Transverse colon (tissue), 4 donors: ENCODE results near the gene DEPDC4. TPM values are rescaled to one million over a fixed set of nuclear protein-coding genes. Genes with fewer than 3 reads are reported as not detected.

Experiments
- DNase-seq: peaks from one replicate; pipeline ENCODE4 v3.0.0-alpha.2; 2019
- H3K27ac ChIP-seq, 4 donors: fragments of 200-600 bp; sonication (generic); 2 replicates each; pipeline ENCODE4 v1.5.1; 2016 to 2018; ENCODE audit warnings: inconsistent platforms in 4 of 4
- H3K27me3 ChIP-seq: fragments of 200-600 bp; sonication (generic); 2 replicates; pipeline ENCODE4 v1.5.1; 2017; ENCODE audit warnings: inconsistent platforms
- H3K36me3 ChIP-seq, 4 donors: fragments of 200-600 bp; sonication (generic); 2 replicates each; pipeline ENCODE4 v1.5.1; 2017 to 2019; ENCODE audit warnings: inconsistent platforms in 4 of 4
- H3K4me1 ChIP-seq, 4 donors: fragments of 200-600 bp; sonication (generic); 2 replicates each; pipeline ENCODE4 v1.5.1; 2017 to 2020; ENCODE audit warnings: inconsistent platforms in 4 of 4
- H3K4me3 ChIP-seq, 4 donors: fragments of 200-600 bp; sonication (generic); 1 replicate in 1 of 4; 2 replicates in 3 of 4; pipeline versions ENCODE4 v1.5.1 to v1.6.1; 2017 to 2019; ENCODE audit warnings: inconsistent platforms in 4 of 4
- H3K9me3 ChIP-seq, 2 donors: fragments of 200-600 bp; sonication (generic); 2 replicates each; pipeline ENCODE4 v1.5.1; 2017 to 2019; ENCODE audit warnings: inconsistent platforms in 2 of 2
- EP300 ChIP-seq: sonication (generic); formaldehyde crosslinking; IDR thresholded peaks from one replicate; pipeline ENCODE4 v1.6.1; 2017; ENCODE audit warnings: antibody characterized with exemption, low read depth
- POLR2A ChIP-seq: fragments of 450-650 bp; IDR thresholded peaks from one replicate; pipeline ENCODE4 v1.6.1; 2016; ENCODE audit warnings: antibody characterized with exemption, mild to moderate bottlenecking, moderate library complexity
- POLR2AphosphoS5 ChIP-seq, 3 donors: sonication (generic); formaldehyde crosslinking; IDR thresholded peaks; one replicate each; pipeline ENCODE4 v1.6.1; 2016; ENCODE audit warnings: antibody characterized with exemption in 3 of 3
- WGBS, 2 donors: methylation state at CpG; one replicate each; pipeline ENCODE4 v1.1.5; 2018; ENCODE audit warnings: low coverage in 1 of 2; 5-methylcytosine and 5-hydroxymethylcytosine counted together
- in situ Hi-C, 4 donors: fragments of 200-750 bp; cut with MboI; loops; one replicate each; pipeline versions ENCODE4 v1.15.0 to v1.15.1; 2017; ENCODE audit warnings: low sequenced_read_pairs in 3 of 4, low pct_ligation_motif_present in 1 of 4, low pct_unique_long_range_greater_than_20kb in 1 of 4
- intact Hi-C: fragments of 100-400 bp; cut with DNase I; formaldehyde crosslinking; loops from one replicate; pipeline ENCODE4 v1.15.1; 2023; ENCODE audit warnings: low total_unique reads
- total RNA-seq, 4 donors: library from RNA; depleted of rRNA; stranded (reverse); fragments of >200 nt; gene quantifications; one replicate each; pipeline ENCODE4 v1.1.0, GENCODE V29; 2016
- TF ChIP-seq, protein P1 (sequence below), 5 experiments: fragments of 200-600 bp in 3 of 5; fragments of 450-650 bp in 2 of 5; sonication (generic) in 3 of 5; IDR thresholded peaks; 1 replicate in 2 of 5; 2 replicates in 3 of 5; pipeline ENCODE4 v1.5.1; 2016 to 2017; ENCODE audit warnings: antibody characterized with exemption in 5 of 5, inconsistent platforms in 3 of 5, mild to moderate bottlenecking in 2 of 5, moderate library complexity in 1 of 5

DEPDC4 gene
- total RNA-seq, 4 donors from 2014 or later = 0.55 to 1.00 (median 0.95) TPM; not detected in 1

DNA sequence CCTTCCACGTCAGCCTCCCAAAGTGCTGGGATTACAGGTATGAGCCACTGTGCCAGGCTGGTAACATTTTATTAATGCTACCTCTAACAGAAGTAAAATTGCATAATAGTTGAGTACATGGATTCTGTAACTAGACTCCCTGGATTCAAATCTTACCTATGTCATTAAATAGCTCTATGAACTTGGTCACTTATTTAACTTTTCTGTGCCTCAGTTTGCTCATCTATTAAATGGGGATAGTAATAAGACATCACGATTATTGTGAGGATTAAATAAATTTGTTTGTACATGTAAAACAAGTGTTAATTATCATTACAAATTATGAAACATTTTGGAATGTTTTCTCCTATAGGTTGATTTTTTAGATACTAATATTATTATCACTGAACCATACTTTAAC is 59.6 kb downstream of the DEPDC4 start:
- intact Hi-C loops (loop anchor here (5.0 kb wide), 1 partner anchor 645 kb away; no protein-coding TSS in a partner anchor), in situ Hi-C loops (no loop called here)
- Histone ChIP-seq H3K9me3 (no peaks in the 10 kb centered on the region), H3K27ac (no peak overlapping the region), H3K36me3 (peaks cover 0 to 62% (median 23%) of the 10 kb centered on the region in 4 donors), H3K27me3 (no peaks in the 10 kb centered on the region), H3K4me3 (no peak overlapping the region), H3K4me1 (peaks cover 0 to 10% (median 0%) of the 10 kb centered on the region in 4 donors)
- TF ChIP-seq, protein P1, sequence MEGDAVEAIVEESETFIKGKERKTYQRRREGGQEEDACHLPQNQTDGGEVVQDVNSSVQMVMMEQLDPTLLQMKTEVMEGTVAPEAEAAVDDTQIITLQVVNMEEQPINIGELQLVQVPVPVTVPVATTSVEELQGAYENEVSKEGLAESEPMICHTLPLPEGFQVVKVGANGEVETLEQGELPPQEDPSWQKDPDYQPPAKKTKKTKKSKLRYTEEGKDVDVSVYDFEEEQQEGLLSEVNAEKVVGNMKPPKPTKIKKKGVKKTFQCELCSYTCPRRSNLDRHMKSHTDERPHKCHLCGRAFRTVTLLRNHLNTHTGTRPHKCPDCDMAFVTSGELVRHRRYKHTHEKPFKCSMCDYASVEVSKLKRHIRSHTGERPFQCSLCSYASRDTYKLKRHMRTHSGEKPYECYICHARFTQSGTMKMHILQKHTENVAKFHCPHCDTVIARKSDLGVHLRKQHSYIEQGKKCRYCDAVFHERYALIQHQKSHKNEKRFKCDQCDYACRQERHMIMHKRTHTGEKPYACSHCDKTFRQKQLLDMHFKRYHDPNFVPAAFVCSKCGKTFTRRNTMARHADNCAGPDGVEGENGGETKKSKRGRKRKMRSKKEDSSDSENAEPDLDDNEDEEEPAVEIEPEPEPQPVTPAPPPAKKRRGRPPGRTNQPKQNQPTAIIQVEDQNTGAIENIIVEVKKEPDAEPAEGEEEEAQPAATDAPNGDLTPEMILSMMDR (IDR thresholded peaks at IDR 0.05) = no peak
- no peak for TF ChIP-seq POLR2AphosphoS5 (IDR thresholded peaks at IDR 0.05)
- no peak for TF ChIP-seq POLR2A
- TF ChIP-seq EP300 = no peak
- 95 to 100% methylated on average over 1 to 2 of the region's 2 CpGs for WGBS, 2 donors
- no peak for DNase-seq

DNA sequence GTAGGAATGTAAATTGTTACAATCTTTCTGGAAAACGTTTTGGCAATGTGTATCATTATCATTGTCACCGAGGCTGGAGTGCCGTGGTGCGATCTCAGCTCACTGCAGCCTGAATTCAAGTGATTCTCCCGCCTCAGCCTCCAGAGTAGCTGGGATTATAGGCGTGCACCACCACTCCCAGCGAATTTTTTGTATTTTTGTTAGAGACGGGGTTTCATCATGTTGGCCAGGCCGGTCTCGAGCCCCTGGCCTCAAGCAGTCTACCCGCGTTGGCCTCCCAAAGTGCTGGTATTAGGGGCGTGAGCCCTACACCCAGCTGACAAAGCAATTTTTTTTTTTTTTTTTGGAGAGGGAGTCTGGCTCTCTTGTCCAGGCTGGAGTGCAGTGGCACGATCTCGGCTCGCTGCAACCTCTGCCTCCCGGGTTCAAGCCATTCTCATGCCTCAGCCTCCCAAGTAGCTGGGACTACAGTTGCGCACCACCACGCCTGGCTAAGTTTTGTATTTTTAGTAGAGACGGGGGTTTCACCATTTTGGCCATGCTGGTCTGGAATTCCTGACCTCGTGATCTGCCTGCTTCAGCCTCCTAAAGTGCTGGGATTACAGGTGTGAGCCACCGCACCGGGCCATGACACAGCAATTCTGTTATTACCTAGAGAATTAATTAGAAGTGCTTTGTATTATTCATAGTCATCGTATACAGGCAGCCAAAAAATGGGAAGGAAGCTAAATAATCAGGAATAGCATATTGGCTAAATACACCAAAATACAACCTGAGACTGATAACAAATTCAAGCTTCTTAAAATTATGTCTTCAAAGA is 65.1 kb downstream of the DEPDC4 start:
- no peaks in the 10 kb centered on the region for H3K9me3 ChIP-seq
- DNase-seq = no peak
- peak overlapping the region in 3 of 4 donors; percentile 66 to 98 (median 77) for H3K4me3 ChIP-seq
- 72 to 83% methylated on average over 4 to 24 of the region's 24 CpGs for WGBS, 2 donors
- intact Hi-C loops = loop anchor here (5.0 kb wide), 1 partner anchor 60 kb away; the partner anchor contains the start of gene BLTP3B
- H3K4me1 ChIP-seq = peaks cover 13 to 33% (median 19%) of the 10 kb centered on the region in 4 donors
- peak overlapping the region; percentile 90 to 97 (median 92) for H3K27ac ChIP-seq
- in situ Hi-C loops = no loop called here
- no peak for TF ChIP-seq POLR2A
- TF ChIP-seq POLR2AphosphoS5 (IDR thresholded peaks at IDR 0.05) = no peak
- H3K36me3 ChIP-seq = peaks cover 0 to 18% (median under 1%) of the 10 kb centered on the region in 4 donors
- no peaks in the 10 kb centered on the region for H3K27me3 ChIP-seq

DNA sequence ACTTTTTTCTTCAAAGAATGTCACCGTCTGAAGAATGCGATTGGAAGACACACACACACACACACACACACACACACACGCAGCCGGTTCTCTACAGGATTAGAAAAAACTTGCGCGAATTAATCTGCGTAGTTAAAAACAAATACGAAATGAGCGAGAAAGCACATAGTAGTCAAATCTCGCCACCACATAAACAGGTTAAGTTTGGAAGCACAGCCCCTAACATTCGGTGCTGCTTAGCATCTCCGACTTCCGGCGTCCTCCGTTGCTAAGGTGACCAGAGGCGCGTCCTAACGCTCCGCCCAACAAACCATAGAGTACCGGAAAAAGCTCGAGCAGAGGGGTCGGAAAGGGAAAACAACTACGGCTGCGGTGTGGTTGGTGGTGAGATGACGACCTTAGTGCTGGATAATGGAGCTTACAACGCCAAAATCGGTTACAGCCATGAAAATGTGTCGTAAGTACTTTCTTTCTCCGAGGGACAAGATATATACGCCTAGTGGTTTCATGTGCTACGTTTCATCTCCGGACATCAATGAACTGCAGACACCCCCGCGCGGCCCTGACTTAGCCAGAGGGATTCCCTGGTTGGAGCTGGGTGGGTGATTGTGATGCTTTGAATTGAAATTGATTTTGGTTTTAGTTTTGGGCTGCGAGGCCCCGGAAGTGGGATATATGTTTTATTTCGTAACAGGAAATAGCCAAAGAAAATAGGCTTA is 66.3 kb downstream of the DEPDC4 start, which contains the start of gene ACTR6:
Gene ACTR6 (plus strand): TSS at position 353 of the 719 bp plus-strand sequence. CDS start 37 bp downstream, at position 390.
- intact Hi-C loops = loop anchor here (5.0 kb wide), 1 partner anchor 58 kb away; the partner anchor contains the start of gene BLTP3B
- in situ Hi-C loops = no loop called here
- TF ChIP-seq EP300 (no peak), POLR2A (peak; percentile 69), POLR2AphosphoS5 (IDR thresholded peaks at IDR 0.05) (peak; percentile 85 to 90 (median 89))
- TF ChIP-seq, protein P1 (IDR thresholded peaks at IDR 0.05) = peak in 1 of 5 experiments; percentile 33
- Histone ChIP-seq H3K27me3 (no peaks in the 10 kb centered on the region), H3K27ac (peak within 1 kb of the TSS; percentile 90 to 97 (median 92)), H3K4me1 (peaks cover 13 to 33% (median 19%) of the 10 kb centered on the region in 4 donors), H3K36me3 (peaks cover 0 to 9% (median 0%) of the 10 kb centered on the region in 4 donors), H3K4me3 (peak within 1 kb of the TSS; percentile 66 to 98 (median 82)), H3K9me3 (no peaks in the 10 kb centered on the region)
- 0 to 1% methylated on average over 8 to 38 of the region's 38 CpGs for WGBS, 2 donors
- peak; percentile 97 for DNase-seq

DNA sequence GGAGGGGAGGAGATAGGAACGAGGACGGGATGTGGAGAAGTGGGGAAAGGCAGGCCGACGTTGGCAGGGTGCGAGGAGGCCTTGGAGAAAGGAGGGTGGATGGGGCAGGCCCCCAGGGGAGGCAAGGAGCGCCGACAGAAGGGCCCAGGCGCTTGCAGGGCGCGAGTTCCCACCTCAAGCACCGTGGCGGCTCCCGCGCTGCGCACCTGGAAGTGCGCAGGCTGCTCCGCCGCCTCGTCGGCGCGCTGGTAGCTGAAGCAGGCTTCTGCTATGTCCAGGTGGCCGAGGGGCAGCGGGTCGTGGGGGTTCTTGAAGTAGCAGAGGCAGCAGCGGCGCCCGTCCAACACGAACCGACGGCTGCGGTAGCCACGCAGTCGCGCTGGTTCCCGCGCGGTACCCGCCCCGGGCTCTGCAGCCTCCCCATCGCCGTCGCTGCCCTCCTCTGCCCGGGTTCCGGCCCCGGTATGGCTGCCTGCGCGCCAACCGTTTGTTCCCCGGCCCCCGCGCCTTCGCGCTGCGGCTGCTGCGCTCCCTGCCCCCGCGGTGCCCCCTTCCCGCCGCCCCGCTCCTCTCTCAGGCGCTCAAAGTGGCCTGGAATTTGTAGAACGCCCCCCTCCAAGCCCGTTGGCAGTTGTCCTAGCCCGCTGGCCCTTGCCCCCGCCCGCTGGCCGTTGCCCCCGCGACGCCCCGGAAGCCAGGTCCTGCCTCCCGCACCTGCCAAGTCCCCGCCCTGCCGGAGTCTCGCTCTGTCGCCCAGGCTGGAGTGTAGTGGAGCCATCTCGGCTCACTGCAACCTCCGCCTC is 67.3 kb downstream of the DEPDC4 start:
- DNase-seq = peak; percentile 89
- 3% methylated on average over 73 of the region's 79 CpGs; no CpG with 5 or more reads in 1 of the 2 donors for WGBS, 2 donors
- no peaks in the 10 kb centered on the region for H3K36me3 ChIP-seq
- peaks cover 13 to 33% (median 19%) of the 10 kb centered on the region in 4 donors for H3K4me1 ChIP-seq
- peak overlapping the region; percentile 66 to 98 (median 82) for H3K4me3 ChIP-seq
- H3K27me3 ChIP-seq = no peaks in the 10 kb centered on the region
- intact Hi-C loops = loop anchor here (5.0 kb wide), 1 partner anchor 57 kb away; the partner anchor contains the start of gene BLTP3B
- peak overlapping the region; percentile 90 to 97 (median 92) for H3K27ac ChIP-seq
- in situ Hi-C loops = no loop called here
- TF ChIP-seq POLR2AphosphoS5 (IDR thresholded peaks at IDR 0.05) = peak; percentile 40 to 53 (median 52)
- TF ChIP-seq, protein P1 (IDR thresholded peaks at IDR 0.05) = no peak
- H3K9me3 ChIP-seq = no peaks in the 10 kb centered on the region
